Measurements from ENCODE around the gene PI4KA. TPM values are rescaled to one million over a fixed set of nuclear protein-coding genes. Genes with fewer than 3 reads are reported as not detected.
"Not testable (repeated sequence)": the region's sequence is repeated elsewhere in the genome, so short reads cannot be mapped to it uniquely, and the experiment has no call there.

The PI4KA gene
- total RNA-seq, 2 donors from 2014 or later = 85.4 to 112 TPM

DNA sequence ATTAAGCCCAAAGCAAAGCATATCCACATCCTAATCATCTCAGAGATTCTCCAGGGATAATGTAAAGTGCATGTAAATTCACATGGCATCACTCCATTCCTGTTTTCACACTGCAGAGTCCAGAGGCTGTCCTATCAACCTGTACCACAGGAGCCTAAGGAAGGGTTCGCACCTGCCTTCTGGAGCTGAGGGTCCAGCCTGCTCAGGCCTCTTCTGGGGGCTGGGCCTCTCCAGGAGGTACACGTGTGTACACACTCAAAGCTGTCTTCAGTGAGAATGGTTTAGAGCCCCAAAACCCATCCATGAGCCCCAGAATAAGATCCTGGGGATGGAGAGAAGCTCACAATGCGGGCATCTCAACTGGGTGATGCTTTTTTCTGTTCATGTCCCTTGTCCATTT, 23.9 kb downstream of the PI4KA start:
- TF ChIP-seq, protein P1, sequence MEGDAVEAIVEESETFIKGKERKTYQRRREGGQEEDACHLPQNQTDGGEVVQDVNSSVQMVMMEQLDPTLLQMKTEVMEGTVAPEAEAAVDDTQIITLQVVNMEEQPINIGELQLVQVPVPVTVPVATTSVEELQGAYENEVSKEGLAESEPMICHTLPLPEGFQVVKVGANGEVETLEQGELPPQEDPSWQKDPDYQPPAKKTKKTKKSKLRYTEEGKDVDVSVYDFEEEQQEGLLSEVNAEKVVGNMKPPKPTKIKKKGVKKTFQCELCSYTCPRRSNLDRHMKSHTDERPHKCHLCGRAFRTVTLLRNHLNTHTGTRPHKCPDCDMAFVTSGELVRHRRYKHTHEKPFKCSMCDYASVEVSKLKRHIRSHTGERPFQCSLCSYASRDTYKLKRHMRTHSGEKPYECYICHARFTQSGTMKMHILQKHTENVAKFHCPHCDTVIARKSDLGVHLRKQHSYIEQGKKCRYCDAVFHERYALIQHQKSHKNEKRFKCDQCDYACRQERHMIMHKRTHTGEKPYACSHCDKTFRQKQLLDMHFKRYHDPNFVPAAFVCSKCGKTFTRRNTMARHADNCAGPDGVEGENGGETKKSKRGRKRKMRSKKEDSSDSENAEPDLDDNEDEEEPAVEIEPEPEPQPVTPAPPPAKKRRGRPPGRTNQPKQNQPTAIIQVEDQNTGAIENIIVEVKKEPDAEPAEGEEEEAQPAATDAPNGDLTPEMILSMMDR (IDR thresholded peaks at IDR 0.05) = no peak
- no peaks in the 10 kb centered on the region for H3K27me3 ChIP-seq (replicated peaks; ENCODE audit: insufficient read depth)
- DNase-seq (ENCODE audit: low spot score) (no peak), ATAC-seq (ENCODE audit: insufficient number of reproducible peaks, low FRiP score, low read depth) (no peak)
- H3K4me1 ChIP-seq (ENCODE audit: control insufficient read depth in 1 of 2, low read depth in 2 of 2) = no peaks in the 10 kb centered on the region
- H3K36me3 ChIP-seq = peaks cover 23% of the 10 kb centered on the region
- H3K9me3 ChIP-seq = no peaks in the 10 kb centered on the region
- H3K4me3 ChIP-seq = no peak overlapping the region
- no peak overlapping the region for H3K27ac ChIP-seq

DNA sequence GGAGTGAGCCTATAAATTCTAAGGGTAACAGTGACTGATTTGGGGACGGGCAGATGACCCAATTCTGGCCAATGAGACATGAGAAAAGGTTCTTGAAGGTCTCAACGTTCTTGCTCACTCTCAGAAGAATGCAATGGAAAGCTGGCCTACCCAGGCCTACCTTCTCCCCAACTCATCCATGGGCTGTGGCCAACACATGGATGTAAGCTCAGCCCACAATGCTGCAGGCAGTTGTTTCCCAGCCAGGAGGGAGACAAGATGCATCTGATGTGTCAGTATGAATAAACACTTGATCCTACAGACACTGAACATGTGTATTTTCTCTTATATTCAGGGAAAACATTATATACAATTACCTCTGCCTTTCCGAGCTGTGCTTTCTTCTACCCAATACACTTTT, 24.4 kb downstream of the PI4KA start:
- H3K4me1 ChIP-seq (ENCODE audit: control insufficient read depth in 1 of 2, low read depth in 2 of 2) = no peaks in the 10 kb centered on the region
- TF ChIP-seq, protein P1 (IDR thresholded peaks at IDR 0.05) = no peak
- H3K27ac ChIP-seq = no peak overlapping the region
- H3K36me3 ChIP-seq = peaks cover 23% of the 10 kb centered on the region
- DNase-seq (ENCODE audit: low spot score) (no peak), ATAC-seq (ENCODE audit: insufficient number of reproducible peaks, low FRiP score, low read depth) (no peak)
- no peak overlapping the region for H3K4me3 ChIP-seq
- no peaks in the 10 kb centered on the region for H3K9me3 ChIP-seq
- no peaks in the 10 kb centered on the region for H3K27me3 ChIP-seq (replicated peaks; ENCODE audit: insufficient read depth)

DNA sequence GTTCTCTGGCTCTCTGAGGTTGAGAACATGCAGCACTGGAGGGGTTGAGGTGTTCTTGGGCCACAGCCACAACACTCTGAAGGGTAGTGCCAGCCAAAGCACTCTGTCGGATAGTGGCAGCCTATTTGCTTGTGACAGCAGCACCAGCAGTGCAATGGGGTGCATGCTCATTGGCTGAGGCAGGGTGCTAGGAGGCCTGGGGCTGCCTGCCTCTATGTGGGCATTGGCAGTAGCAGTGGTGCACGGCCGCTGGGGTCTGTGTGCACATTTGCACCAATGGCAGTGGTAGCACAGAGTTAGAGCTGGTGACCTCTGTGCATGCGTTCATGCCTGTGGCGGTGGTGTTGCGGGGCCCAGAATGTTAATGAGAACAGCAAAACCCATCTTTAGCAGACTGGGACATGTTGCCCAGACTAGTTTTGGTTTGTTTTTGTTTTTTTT, 25.4 kb downstream of the PI4KA start:
- H3K4me3 ChIP-seq = no peak overlapping the region
- ATAC-seq (ENCODE audit: insufficient number of reproducible peaks, low FRiP score, low read depth) = no peak
- H3K27ac ChIP-seq = no peak overlapping the region
- H3K9me3 ChIP-seq = no peaks in the 10 kb centered on the region
- peaks cover 23% of the 10 kb centered on the region for H3K36me3 ChIP-seq
- H3K4me1 ChIP-seq (ENCODE audit: control insufficient read depth in 1 of 2, low read depth in 2 of 2) = no peaks in the 10 kb centered on the region
- TF ChIP-seq, protein P1 (IDR thresholded peaks at IDR 0.05) = no peak
- DNase-seq (ENCODE audit: low spot score) = no peak
- H3K27me3 ChIP-seq (replicated peaks; ENCODE audit: insufficient read depth) = no peaks in the 10 kb centered on the region

DNA sequence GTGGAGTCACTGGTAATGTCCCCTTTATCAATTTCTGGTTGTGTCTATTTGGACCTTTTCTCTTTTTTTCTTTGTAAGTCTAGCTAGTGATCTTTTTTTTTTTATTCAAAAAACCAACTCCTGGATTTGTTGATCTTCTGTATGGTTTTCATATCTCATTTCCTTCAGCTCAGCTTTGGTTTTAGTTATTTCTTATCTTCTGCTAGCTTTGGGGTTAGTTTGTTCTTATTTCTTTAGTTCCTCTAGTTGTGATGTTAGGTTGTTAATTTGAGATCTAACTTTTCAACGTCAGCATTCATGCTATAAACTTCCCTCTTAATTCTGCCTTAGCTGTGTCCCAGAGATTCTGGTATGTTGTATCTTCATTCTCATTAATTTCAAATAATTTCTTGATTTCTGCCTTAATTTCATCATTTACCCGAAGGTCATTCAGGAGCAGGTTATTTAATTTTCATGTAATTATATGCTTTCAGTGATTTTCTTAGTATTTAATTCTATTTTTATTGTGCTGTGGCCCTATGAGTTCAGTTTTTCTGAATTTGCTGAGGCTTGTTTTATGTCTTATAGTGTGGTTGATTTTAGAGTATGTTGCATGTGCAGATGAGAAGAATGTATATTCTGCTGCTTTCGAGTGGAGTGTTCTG, 29.0 kb downstream of the PI4KA start:
- Histone ChIP-seq H3K4me3 (no peak overlapping the region), H3K4me1 (ENCODE audit: control insufficient read depth in 1 of 2, low read depth in 2 of 2) (no peaks in the 10 kb centered on the region), H3K27ac (no peak overlapping the region), H3K9me3 (no peaks in the 10 kb centered on the region), H3K36me3 (peaks cover 27% of the 10 kb centered on the region), H3K27me3 (replicated peaks; ENCODE audit: insufficient read depth) (no peaks in the 10 kb centered on the region)
- TF ChIP-seq, protein P1 (IDR thresholded peaks at IDR 0.05) = no peak
- DNase-seq (ENCODE audit: low spot score) (no peak), ATAC-seq (ENCODE audit: insufficient number of reproducible peaks, low FRiP score, low read depth) (no peak)

DNA sequence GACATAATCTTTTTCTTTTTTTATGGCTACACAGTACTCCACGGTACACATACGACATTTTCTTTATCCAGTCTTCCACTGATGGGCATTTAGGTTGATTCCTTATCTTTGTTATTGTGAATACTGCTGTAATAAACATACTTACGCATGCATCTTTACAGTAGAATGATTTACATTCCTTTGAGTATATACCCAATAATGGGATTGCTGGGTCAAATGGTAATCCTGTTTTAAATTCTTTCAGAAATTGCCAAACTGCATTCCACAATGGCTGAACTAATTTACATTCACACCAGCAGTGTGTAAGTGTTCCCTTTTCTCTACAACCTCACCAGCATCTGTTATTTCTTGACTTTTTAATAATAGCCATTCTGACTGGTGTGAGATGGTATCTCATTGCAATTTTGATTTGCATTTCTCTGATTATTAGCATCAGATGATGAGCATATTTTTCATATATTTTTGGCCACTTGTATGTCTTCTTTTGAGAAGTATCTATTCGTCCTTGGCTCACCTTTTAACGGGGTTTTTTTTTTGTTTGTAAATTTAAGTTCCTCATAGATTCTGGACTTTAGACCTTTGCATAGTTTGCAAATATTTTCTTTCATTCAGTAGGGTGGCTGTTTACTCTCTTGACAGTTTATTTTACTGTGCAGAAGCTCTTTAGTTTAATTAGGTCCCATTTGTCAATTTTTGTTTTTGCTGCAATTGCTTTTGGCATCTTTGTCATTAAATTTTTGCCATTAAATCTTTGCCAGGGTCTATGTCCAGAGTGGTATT, 32.0 kb downstream of the PI4KA start:
- H3K36me3 ChIP-seq = peaks cover 12% of the 10 kb centered on the region
- not testable (repeated sequence) for ATAC-seq (ENCODE audit: insufficient number of reproducible peaks, low FRiP score, low read depth); H3K27me3 ChIP-seq (replicated peaks; ENCODE audit: insufficient read depth); H3K9me3 ChIP-seq; DNase-seq (ENCODE audit: low spot score); H3K4me1 ChIP-seq (ENCODE audit: control insufficient read depth in 1 of 2, low read depth in 2 of 2); H3K4me3 ChIP-seq; H3K27ac ChIP-seq
